Calu3 (cell line): ENCODE measurements around the gene APH1B. TPM values are rescaled to one million over a fixed set of nuclear protein-coding genes. Genes with fewer than 3 reads are reported as not detected.

ENCODE experiments used
- BruUV-seq: library from RNA; stranded (reverse); fragments of 400-500 nt; replicated peaks from 2 replicates; lab custom pipeline; 2021; lab: Mats Ljungman, UMichigan
- CTCF ChIA-PET: fragments of 300-600 bp; sonication (Branson Sonifier 250); formaldehyde crosslinking; loops from one replicate; lab custom pipeline; 2022; ENCODE audit warnings: antibody characterized with exemption; lab: Charles Lee
- DNase-seq: peaks from one replicate; pipeline ENCODE4 v3.0.0; 2022
- H3K27ac Mint-ChIP-seq: one replicate; pipeline ENCODE4 v1.8.0; 2022; ENCODE audit warnings: mixed read lengths; ENCODE audit not compliant: unreplicated experiment
- H3K27me3 Mint-ChIP-seq: one replicate; pipeline ENCODE4 v1.8.0; 2022; ENCODE audit warnings: mixed read lengths; ENCODE audit not compliant: unreplicated experiment
- H3K36me3 Mint-ChIP-seq: one replicate; pipeline ENCODE4 v1.8.0; 2022; ENCODE audit warnings: mild to moderate bottlenecking, moderate library complexity, mixed read lengths; ENCODE audit not compliant: insufficient read depth, unreplicated experiment
- H3K4me1 Mint-ChIP-seq: one replicate; pipeline ENCODE4 v1.8.0; 2022; ENCODE audit warnings: mild to moderate bottlenecking, low read depth, mixed read lengths; ENCODE audit not compliant: unreplicated experiment
- H3K4me3 Mint-ChIP-seq: one replicate; pipeline ENCODE4 v1.8.0; 2022; ENCODE audit warnings: mild to moderate bottlenecking, low read depth, moderate library complexity, mixed read lengths; ENCODE audit not compliant: unreplicated experiment
- H3K9me3 Mint-ChIP-seq: one replicate; pipeline ENCODE4 v1.8.0; 2022; ENCODE audit warnings: low read depth, mixed read lengths; ENCODE audit not compliant: unreplicated experiment
- intact Hi-C: fragments of 100-400 bp; cut with micrococcal nuclease; formaldehyde crosslinking; loops from one replicate; pipeline ENCODE4 v1.10.0; 2022; ENCODE audit not compliant: unreplicated experiment
- total RNA-seq: library from RNA; stranded (reverse); gene quantifications from 2 replicates; pipeline ENCODE4 v1.2.3, GENCODE V29; 2022
- TF ChIP-seq, protein P1 (sequence below): fragments of 200-600 bp; IDR thresholded peaks from one replicate; pipeline ENCODE4 v1.8.0; 2022; ENCODE audit warnings: antibody characterized with exemption; ENCODE audit not compliant: unreplicated experiment

The APH1B gene
- total RNA-seq, 1 experiment from 2014 or later = 11.4 TPM

GRCh38 chr15:63294359-63294758 lies 17.0 kb downstream of the APH1B start:
- no peak for DNase-seq
- intact Hi-C loops = no loop called here
- no peaks in the 10 kb centered on the region for H3K27me3 Mint-ChIP-seq
- TF ChIP-seq, protein P1, sequence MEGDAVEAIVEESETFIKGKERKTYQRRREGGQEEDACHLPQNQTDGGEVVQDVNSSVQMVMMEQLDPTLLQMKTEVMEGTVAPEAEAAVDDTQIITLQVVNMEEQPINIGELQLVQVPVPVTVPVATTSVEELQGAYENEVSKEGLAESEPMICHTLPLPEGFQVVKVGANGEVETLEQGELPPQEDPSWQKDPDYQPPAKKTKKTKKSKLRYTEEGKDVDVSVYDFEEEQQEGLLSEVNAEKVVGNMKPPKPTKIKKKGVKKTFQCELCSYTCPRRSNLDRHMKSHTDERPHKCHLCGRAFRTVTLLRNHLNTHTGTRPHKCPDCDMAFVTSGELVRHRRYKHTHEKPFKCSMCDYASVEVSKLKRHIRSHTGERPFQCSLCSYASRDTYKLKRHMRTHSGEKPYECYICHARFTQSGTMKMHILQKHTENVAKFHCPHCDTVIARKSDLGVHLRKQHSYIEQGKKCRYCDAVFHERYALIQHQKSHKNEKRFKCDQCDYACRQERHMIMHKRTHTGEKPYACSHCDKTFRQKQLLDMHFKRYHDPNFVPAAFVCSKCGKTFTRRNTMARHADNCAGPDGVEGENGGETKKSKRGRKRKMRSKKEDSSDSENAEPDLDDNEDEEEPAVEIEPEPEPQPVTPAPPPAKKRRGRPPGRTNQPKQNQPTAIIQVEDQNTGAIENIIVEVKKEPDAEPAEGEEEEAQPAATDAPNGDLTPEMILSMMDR = no peak
- no peak overlapping the region for H3K4me3 Mint-ChIP-seq
- CTCF ChIA-PET = interaction anchor here (0.6 kb wide), 2 partner anchors 14 to 766 kb away, joined by 3 read pairs; no protein-coding TSS in a partner anchor
- peaks cover 9% of the 10 kb centered on the region for H3K4me1 Mint-ChIP-seq
- no TSS peak for BruUV-seq
- no peaks in the 10 kb centered on the region for H3K9me3 Mint-ChIP-seq
- no peak overlapping the region for H3K27ac Mint-ChIP-seq
- no peaks in the 10 kb centered on the region for H3K36me3 Mint-ChIP-seq

DNA sequence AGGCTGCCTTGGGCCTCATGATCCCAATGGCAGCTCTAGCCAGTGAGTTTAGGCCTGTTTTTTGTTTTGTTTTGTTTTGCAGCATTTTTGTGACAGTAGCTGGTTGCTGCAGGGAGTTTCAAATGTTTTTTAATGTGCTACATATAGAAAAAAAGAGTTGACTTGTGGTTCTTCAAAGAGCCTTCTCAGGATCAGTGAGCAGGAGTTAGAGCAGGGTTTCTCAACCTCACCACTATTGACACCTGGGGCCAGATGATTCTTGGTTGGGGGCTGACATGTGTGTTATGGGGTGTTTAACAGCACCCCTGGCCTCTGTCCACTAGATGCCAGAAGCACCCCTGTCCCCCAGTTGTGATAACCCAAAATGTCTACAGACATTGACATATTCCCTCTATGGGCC lies 17.9 kb downstream of the APH1B start:
- H3K36me3 Mint-ChIP-seq = no peaks in the 10 kb centered on the region
- no peak overlapping the region for H3K4me3 Mint-ChIP-seq
- no peak overlapping the region for H3K27ac Mint-ChIP-seq
- H3K9me3 Mint-ChIP-seq = no peaks in the 10 kb centered on the region
- no TSS peak for BruUV-seq
- no peaks in the 10 kb centered on the region for H3K27me3 Mint-ChIP-seq
- intact Hi-C loops = no loop called here
- CTCF ChIA-PET = no interaction called here
- H3K4me1 Mint-ChIP-seq = peaks cover 9% of the 10 kb centered on the region
- TF ChIP-seq, protein P1 = no peak
- no peak for DNase-seq

DNA sequence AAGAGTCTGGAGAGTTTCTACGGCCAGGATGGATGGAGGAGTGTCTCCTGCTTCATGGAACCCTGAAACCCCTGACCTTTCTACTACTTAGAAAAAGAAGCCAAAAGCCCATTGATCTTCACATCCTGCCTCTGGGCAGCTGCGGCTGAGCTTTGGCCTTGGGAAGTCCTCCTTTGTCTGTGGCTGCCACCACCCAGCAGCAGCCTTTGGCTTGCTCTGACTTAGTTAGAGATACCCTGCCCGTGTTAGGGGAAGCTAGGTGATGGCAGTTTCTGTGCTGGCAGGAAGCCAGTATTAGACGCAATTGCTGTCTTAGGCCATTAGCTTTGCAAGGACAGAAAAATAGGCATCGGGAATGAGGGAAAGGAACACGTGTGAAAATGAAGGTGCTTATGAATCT lies 18.8 kb downstream of the APH1B start:
- Mint-ChIP-seq H3K4me1 (peaks cover 17% of the 10 kb centered on the region), H3K27ac (no peak overlapping the region), H3K4me3 (no peak overlapping the region), H3K9me3 (no peaks in the 10 kb centered on the region), H3K27me3 (no peaks in the 10 kb centered on the region), H3K36me3 (no peaks in the 10 kb centered on the region)
- TF ChIP-seq, protein P1 = no peak
- no peak for DNase-seq
- CTCF ChIA-PET = no interaction called here
- BruUV-seq = no TSS peak
- intact Hi-C loops = no loop called here

GRCh38 chr15:63299943-63300575 lies 22.7 kb downstream of the APH1B start:
- Mint-ChIP-seq H3K27ac (no peak overlapping the region), H3K4me1 (peaks cover 21% of the 10 kb centered on the region), H3K9me3 (no peaks in the 10 kb centered on the region), H3K27me3 (no peaks in the 10 kb centered on the region), H3K4me3 (no peak overlapping the region), H3K36me3 (no peaks in the 10 kb centered on the region)
- TF ChIP-seq, protein P1 = no peak
- CTCF ChIA-PET = interaction anchor here (0.5 to 1.9 kb wide), 3 partner anchors 9 to 52 kb away, joined by 4 to 6 read pairs (median 5); no protein-coding TSS in a partner anchor
- intact Hi-C loops = loop anchor here (10.0 kb wide), 1 partner anchor 255 kb away; no protein-coding TSS in a partner anchor
- BruUV-seq = no TSS peak
- DNase-seq = no peak
